Suprapubic skin (tissue), 4 donors: ENCODE results near the gene OSBPL8.
"Not testable (repeated sequence)": the region's sequence is repeated elsewhere in the genome, so short reads cannot be mapped to it uniquely, and the experiment has no call there.

Source experiments
- EP300 ChIP-seq: sonication (generic); formaldehyde crosslinking; IDR thresholded peaks from one replicate; pipeline ENCODE4 v1.6.1; 2017; ENCODE audit warnings: antibody characterized with exemption
- POLR2A ChIP-seq, 2 donors: fragments of 450-650 bp; IDR thresholded peaks; one replicate each; pipeline ENCODE4 v1.6.1; 2017; ENCODE audit warnings: antibody characterized with exemption in 2 of 2, mild to moderate bottlenecking in 2 of 2, moderate library complexity in 2 of 2
- POLR2AphosphoS5 ChIP-seq, 3 donors: sonication (generic); formaldehyde crosslinking; IDR thresholded peaks; one replicate each; pipeline ENCODE4 v1.6.1; 2017; ENCODE audit warnings: antibody characterized with exemption in 3 of 3
- TF ChIP-seq, protein P1 (sequence below), 2 donors: fragments of 200-600 bp in 1 of 2; fragments of 450-650 bp in 1 of 2; sonication (generic) in 1 of 2; IDR thresholded peaks; one replicate each; pipeline ENCODE4 v1.5.1; 2016 to 2019; ENCODE audit warnings: antibody characterized with exemption in 2 of 2, mild to moderate bottlenecking in 1 of 2, moderate library complexity in 1 of 2

DNA sequence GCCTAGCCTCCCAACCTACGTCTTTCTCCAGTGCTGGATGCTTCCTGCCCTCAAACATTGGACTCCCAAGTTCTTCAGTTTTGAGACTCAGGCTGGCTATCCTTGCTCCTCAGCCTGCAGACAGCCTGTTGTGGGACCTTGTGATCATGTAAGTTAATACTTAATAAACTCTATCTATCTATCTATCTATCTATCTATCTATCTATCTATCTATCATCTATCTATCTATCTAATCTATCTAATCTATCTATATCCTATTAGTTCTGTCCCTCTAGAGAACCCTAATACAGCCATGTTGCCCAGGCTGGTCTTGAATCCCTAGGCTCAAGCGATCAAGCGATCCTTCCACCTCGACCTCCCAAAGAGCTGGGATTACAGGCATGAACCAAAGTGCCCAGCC, 60.4 kb downstream of the OSBPL8 start:
- TF ChIP-seq, protein P1, sequence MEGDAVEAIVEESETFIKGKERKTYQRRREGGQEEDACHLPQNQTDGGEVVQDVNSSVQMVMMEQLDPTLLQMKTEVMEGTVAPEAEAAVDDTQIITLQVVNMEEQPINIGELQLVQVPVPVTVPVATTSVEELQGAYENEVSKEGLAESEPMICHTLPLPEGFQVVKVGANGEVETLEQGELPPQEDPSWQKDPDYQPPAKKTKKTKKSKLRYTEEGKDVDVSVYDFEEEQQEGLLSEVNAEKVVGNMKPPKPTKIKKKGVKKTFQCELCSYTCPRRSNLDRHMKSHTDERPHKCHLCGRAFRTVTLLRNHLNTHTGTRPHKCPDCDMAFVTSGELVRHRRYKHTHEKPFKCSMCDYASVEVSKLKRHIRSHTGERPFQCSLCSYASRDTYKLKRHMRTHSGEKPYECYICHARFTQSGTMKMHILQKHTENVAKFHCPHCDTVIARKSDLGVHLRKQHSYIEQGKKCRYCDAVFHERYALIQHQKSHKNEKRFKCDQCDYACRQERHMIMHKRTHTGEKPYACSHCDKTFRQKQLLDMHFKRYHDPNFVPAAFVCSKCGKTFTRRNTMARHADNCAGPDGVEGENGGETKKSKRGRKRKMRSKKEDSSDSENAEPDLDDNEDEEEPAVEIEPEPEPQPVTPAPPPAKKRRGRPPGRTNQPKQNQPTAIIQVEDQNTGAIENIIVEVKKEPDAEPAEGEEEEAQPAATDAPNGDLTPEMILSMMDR (IDR thresholded peaks at IDR 0.05), result not testable (repeated sequence)
- not testable (repeated sequence) for TF ChIP-seq POLR2A (IDR thresholded peaks at IDR 0.05); EP300; POLR2AphosphoS5 (IDR thresholded peaks at IDR 0.05)
